OCI-LY3 (cell line): ENCODE data around the gene NSL1.

Experiments used
- H2AFZ ChIP-seq: fragments of 200-600, 300-600 bp; shearing (Covaris generic); 2 replicates; pipeline ENCODE4 v1.6.0; 2014; ENCODE audit warnings: antibody characterized with exemption, low read depth, low read length
- H3K27ac ChIP-seq: fragments of 200-600, 300-600 bp; sonication (generic); 2 replicates; pipeline ENCODE4 v1.5.1; 2014; ENCODE audit warnings: mild to moderate bottlenecking, low read length, moderate library complexity, mixed read lengths
- H3K27me3 ChIP-seq: fragments of 200-600, 300-600 bp; sonication (generic); 2 replicates; pipeline ENCODE4 v1.6.1; 2014; ENCODE audit warnings: low read depth, low read length, mixed read lengths
- H3K36me3 ChIP-seq: fragments of 200-600, 300-600 bp; sonication (generic); replicated peaks from 2 replicates; pipeline ENCODE3; 2014; ENCODE audit warnings: low read depth, low read length, mixed read lengths
- H3K4me1 ChIP-seq: fragments of 300-600, 200-600 bp; sonication (generic); 2 replicates; pipeline ENCODE4 v1.6.1; 2014; ENCODE audit warnings: low read length, mixed read lengths
- H3K4me2 ChIP-seq: fragments of 200-600, 300-600 bp; sonication (generic); 2 replicates; pipeline ENCODE4 v1.6.1; 2014; ENCODE audit warnings: low read length, mixed read lengths
- H3K4me3 ChIP-seq: fragments of 300-600, 200-600 bp; sonication (generic); 2 replicates; pipeline ENCODE4 v1.5.1; 2014; ENCODE audit warnings: antibody characterized with exemption, mild to moderate bottlenecking, low read length, moderate library complexity
- H3K79me2 ChIP-seq: fragments of 300-600, 200-600 bp; shearing (Covaris generic); 2 replicates; pipeline ENCODE4 v1.6.1; 2014; ENCODE audit warnings: mild to moderate bottlenecking, low read length, mixed read lengths
- H3K9ac ChIP-seq: fragments of 300-600, 200-600 bp; shearing (Covaris generic); 2 replicates; pipeline ENCODE4 v1.6.0; 2014; ENCODE audit warnings: mild to moderate bottlenecking, low read length, moderate library complexity
- H3K9me3 ChIP-seq: fragments of 200-600, 300-600 bp; shearing (Covaris generic); 2 replicates; pipeline ENCODE4 v1.6.1; 2014; ENCODE audit warnings: low read length, mixed read lengths; ENCODE audit not compliant: insufficient read depth
- H4K20me1 ChIP-seq: fragments of 200-600, 300-600 bp; sonication (generic); 2 replicates; pipeline ENCODE4 v1.6.1; 2016; ENCODE audit warnings: low read length, mixed read lengths; ENCODE audit not compliant: insufficient read depth
- EZH2phosphoT487 ChIP-seq: fragments of 200-600 bp; shearing (Covaris generic); IDR thresholded peaks from 2 replicates; pipeline ENCODE4 v1.6.1; 2018; ENCODE audit warnings: antibody characterized with exemption, mixed run types, low read depth
- TF ChIP-seq, protein P1 (sequence below): fragments of 200-600, 300-600 bp; sonication (generic); IDR thresholded peaks from 2 replicates; pipeline ENCODE4 v1.5.1; 2014; ENCODE audit warnings: antibody characterized with exemption, low read length, low read depth

The NSL1 gene

DNA sequence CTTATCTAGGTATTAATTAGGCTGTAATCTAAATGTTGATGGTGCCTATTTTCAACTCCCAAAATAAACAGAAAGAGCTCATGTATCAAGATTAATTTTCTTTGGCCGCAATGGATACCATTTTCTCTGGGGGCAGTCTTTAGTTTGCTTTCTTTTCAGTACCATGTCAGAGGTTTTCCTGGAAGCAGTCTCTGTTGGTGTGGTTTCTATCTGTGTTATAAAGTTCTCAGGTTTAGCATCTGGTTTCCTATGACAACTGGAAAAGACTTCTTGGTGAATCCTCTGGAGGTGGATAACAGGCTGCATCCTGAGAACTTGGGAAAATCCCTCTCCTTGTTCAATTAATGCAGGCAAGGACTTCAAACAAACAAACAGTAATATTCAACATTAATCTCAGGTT is 53.2 kb downstream of the NSL1 start:
- no peak overlapping the region for H3K9ac ChIP-seq
- H4K20me1 ChIP-seq, result 0 out of 2 replicates have a peak, but pooled peaks cover 3% of the 10 kb centered on the region
- no peak for TF ChIP-seq EZH2phosphoT487
- TF ChIP-seq, protein P1, sequence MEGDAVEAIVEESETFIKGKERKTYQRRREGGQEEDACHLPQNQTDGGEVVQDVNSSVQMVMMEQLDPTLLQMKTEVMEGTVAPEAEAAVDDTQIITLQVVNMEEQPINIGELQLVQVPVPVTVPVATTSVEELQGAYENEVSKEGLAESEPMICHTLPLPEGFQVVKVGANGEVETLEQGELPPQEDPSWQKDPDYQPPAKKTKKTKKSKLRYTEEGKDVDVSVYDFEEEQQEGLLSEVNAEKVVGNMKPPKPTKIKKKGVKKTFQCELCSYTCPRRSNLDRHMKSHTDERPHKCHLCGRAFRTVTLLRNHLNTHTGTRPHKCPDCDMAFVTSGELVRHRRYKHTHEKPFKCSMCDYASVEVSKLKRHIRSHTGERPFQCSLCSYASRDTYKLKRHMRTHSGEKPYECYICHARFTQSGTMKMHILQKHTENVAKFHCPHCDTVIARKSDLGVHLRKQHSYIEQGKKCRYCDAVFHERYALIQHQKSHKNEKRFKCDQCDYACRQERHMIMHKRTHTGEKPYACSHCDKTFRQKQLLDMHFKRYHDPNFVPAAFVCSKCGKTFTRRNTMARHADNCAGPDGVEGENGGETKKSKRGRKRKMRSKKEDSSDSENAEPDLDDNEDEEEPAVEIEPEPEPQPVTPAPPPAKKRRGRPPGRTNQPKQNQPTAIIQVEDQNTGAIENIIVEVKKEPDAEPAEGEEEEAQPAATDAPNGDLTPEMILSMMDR, result no peak
- H3K36me3 ChIP-seq, result peaks cover 33% of the 10 kb centered on the region
- peaks cover 11% of the 10 kb centered on the region; the same call in 1 of the 2 replicates for H3K79me2 ChIP-seq
- H3K4me2 ChIP-seq, result no peak overlapping the region
- no peak overlapping the region for H3K4me3 ChIP-seq
- no peaks in the 10 kb centered on the region for H3K27me3 ChIP-seq
- no peak overlapping the region for H3K27ac ChIP-seq
- H2AFZ ChIP-seq, result no peak overlapping the region
- no peaks in the 10 kb centered on the region for H3K9me3 ChIP-seq
- no peaks in the 10 kb centered on the region for H3K4me1 ChIP-seq

DNA sequence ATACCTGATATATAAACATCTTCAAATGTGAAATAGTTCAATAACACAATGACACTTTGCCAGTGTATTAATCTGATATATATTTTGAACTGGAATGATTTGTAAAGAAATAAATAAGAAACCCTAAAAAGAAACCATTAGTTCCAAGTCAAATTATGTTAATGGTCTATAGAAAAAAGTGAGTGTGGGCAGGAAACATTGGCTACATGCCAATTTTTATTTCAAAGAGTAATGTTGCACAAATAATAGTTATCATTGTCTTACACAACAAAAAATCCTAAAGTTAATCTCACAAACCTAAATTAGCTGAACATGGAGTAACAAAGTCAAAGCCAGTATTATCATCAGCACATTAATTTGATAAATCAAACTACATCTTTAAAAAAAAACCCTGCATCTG is 54.0 kb downstream of the NSL1 start:
- H3K9ac ChIP-seq, result no peak overlapping the region
- TF ChIP-seq, protein P1, result no peak
- TF ChIP-seq EZH2phosphoT487, result no peak
- peaks cover 11% of the 10 kb centered on the region; the same call in 1 of the 2 replicates for H3K79me2 ChIP-seq
- no peaks in the 10 kb centered on the region for H3K4me1 ChIP-seq
- no peak overlapping the region for H2AFZ ChIP-seq
- H3K27me3 ChIP-seq, result no peaks in the 10 kb centered on the region
- peaks cover 37% of the 10 kb centered on the region for H3K36me3 ChIP-seq
- no peaks in the 10 kb centered on the region for H3K9me3 ChIP-seq
- no peak overlapping the region for H3K4me2 ChIP-seq
- H3K27ac ChIP-seq, result no peak overlapping the region
- no peak overlapping the region for H3K4me3 ChIP-seq
- 0 out of 2 replicates have a peak, but pooled peaks cover 3% of the 10 kb centered on the region for H4K20me1 ChIP-seq

DNA sequence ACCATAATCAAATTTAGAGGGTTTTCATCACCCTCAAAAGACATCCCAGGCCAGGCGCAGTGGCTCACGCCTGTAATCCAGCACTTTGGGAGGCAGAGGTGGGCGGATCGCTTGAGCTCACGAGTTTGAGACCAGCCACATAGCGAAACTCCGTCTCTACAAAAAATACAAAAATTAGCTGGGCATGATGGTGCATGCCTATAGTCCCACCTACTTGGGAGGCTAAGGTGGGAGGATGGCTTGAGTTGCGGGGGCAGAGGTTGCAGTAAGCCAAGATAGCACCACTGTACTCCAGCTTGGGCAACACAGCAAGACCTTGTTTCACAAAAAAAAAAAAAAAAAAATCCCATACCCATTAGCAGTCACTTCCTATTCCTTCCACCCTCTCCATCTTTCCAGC is 58.5 kb downstream of the NSL1 start:
- Histone ChIP-seq H3K36me3 (peaks cover 29% of the 10 kb centered on the region), H4K20me1 (no peaks in the 10 kb centered on the region), H3K9ac (no peak overlapping the region), H3K4me3 (no peak overlapping the region), H3K27ac (no peak overlapping the region), H3K4me2 (no peak overlapping the region), H3K9me3 (no peaks in the 10 kb centered on the region), H3K79me2 (no peaks in the 10 kb centered on the region), H2AFZ (no peak overlapping the region), H3K4me1 (peaks cover 8% of the 10 kb centered on the region; the same call in 1 of the 2 replicates), H3K27me3 (no peaks in the 10 kb centered on the region)
- no peak for TF ChIP-seq EZH2phosphoT487
- TF ChIP-seq, protein P1, result no peak

DNA sequence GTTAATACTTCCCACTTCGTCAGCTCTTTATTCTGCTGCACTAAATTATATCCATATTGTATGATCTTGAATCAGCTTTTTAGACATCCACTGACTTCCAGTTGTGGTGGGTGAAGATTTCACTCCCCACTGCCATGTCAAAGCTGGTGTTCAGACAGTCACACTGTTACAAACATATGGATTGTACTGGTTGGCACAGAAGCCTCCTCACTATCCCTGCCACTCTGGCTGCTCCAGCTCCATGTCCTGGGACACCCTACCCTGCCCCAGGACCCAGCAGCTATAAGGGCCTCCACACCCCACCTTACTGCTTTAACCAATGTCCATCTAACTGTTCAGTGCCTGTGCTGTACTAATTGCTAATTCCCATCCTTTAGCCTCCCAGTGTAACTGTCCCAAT is 59.9 kb downstream of the NSL1 start:
- Histone ChIP-seq H3K27me3 (no peaks in the 10 kb centered on the region), H2AFZ (no peak overlapping the region), H3K4me2 (no peak overlapping the region), H3K79me2 (no peaks in the 10 kb centered on the region), H3K4me3 (no peak overlapping the region), H3K9me3 (no peaks in the 10 kb centered on the region), H3K4me1 (peaks cover 8% of the 10 kb centered on the region; the same call in 1 of the 2 replicates), H3K27ac (no peak overlapping the region), H4K20me1 (no peaks in the 10 kb centered on the region), H3K9ac (no peak overlapping the region), H3K36me3 (peaks cover 36% of the 10 kb centered on the region)
- TF ChIP-seq EZH2phosphoT487, result no peak

DNA sequence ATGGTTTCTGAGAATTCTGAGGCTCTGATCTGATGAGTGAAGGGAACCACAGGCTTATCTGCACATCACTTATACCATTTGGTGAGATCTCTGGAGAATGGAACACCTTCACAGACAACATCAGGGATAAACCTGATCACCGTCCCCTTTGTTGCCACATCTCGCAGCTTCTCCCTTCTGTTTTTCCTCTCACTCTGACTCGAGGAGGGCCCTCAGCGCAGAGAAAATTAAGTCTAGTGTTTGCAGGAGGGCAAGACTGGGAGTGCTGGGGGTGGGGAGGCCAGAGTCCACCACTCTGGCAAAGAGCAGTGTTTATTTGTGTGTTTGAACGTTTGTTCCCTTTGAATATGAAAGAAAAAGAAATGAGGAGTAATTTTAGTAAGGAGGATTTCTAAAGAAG is 63.0 kb downstream of the NSL1 start:
- H3K27ac ChIP-seq, result no peak overlapping the region
- no peaks in the 10 kb centered on the region for H3K9me3 ChIP-seq
- no peak overlapping the region for H3K9ac ChIP-seq
- no peaks in the 10 kb centered on the region for H3K27me3 ChIP-seq
- peaks cover 8% of the 10 kb centered on the region; the same call in 1 of the 2 replicates for H3K4me1 ChIP-seq
- no peak overlapping the region for H3K4me2 ChIP-seq
- H3K36me3 ChIP-seq, result peaks cover 34% of the 10 kb centered on the region
- no peak overlapping the region for H2AFZ ChIP-seq
- TF ChIP-seq, protein P1, result no peak
- TF ChIP-seq EZH2phosphoT487, result no peak
- H4K20me1 ChIP-seq, result no peaks in the 10 kb centered on the region
- H3K4me3 ChIP-seq, result no peak overlapping the region
- H3K79me2 ChIP-seq, result no peaks in the 10 kb centered on the region
